Ishikawa (cell line): ENCODE measurements around the gene LRRC26.

ENCODE experiments used
- EP300 ChIP-seq: IDR thresholded peaks from 2 replicates; pipeline ENCODE4 v1.6.1; 2012; ENCODE audit warnings: borderline replicate concordance
- NFIC ChIP-seq: IDR thresholded peaks from 2 replicates; pipeline ENCODE4 v1.6.1; 2012
- TF ChIP-seq, protein P1 (sequence below): IDR thresholded peaks from 2 replicates; pipeline ENCODE4 v1.6.1; 2012

DNA sequence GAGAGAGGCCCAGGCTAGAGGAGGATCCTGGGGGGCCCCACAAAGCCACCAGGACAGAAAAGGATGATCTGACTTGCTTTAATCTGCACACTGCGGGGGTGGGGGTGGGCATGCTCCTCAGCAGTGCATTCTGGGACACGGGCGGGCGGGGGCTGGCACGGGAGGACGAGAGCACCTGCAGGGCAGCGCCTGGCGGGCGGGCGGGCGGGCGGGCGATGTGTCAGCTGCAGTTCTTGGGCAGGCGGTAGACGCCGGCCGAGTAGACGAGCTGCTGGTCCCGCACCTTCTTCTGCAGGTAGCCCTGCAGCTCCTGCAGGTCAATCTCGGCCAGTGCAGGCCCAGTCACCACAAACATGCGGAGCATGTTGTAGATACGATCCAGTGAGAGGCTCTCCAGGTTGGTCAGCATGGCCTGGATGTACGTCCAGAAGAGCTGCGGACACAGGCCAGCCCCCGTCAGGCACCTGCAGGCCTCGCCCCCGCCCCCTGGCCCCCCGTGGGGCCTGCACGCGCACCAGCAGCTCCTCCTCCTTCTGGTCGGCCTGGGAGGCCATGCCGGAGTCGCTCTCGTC, 5.0 kb upstream of the LRRC26 start:
- TF ChIP-seq, protein P1, sequence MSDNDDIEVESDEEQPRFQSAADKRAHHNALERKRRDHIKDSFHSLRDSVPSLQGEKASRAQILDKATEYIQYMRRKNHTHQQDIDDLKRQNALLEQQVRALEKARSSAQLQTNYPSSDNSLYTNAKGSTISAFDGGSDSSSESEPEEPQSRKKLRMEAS: no peak
- TF ChIP-seq NFIC (no peak), EP300 (no peak)
